ENCODE results near the gene CHMP6.

DNA sequence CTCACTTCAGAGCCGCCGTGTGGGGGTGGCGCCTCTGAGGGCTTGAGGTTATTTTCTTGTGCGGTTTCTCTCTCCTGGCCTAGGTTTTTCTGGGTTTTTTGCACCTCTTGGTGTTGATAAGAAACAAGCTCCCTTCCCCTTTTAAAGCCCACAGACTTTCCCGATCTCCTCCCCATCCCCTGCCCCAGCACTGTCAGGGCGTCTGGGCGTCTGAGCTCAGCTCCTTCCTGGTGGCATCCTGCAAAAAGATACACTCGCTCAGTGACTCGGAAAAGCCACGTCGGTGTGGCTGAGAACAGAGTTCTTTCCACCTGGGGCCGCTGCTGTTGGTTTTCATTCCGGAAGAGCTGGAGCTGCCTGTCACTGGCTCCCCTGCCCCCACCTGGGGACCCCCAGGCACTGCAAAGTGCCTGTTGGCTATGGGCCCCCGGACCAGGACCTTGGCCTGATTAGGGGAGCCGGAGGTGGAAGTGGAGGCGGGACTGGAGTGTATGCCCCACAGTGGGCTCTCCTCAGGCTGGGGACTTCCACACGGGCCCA lies 57.8 kb downstream of the CHMP6 start:
- TF ChIP-seq, protein P1, sequence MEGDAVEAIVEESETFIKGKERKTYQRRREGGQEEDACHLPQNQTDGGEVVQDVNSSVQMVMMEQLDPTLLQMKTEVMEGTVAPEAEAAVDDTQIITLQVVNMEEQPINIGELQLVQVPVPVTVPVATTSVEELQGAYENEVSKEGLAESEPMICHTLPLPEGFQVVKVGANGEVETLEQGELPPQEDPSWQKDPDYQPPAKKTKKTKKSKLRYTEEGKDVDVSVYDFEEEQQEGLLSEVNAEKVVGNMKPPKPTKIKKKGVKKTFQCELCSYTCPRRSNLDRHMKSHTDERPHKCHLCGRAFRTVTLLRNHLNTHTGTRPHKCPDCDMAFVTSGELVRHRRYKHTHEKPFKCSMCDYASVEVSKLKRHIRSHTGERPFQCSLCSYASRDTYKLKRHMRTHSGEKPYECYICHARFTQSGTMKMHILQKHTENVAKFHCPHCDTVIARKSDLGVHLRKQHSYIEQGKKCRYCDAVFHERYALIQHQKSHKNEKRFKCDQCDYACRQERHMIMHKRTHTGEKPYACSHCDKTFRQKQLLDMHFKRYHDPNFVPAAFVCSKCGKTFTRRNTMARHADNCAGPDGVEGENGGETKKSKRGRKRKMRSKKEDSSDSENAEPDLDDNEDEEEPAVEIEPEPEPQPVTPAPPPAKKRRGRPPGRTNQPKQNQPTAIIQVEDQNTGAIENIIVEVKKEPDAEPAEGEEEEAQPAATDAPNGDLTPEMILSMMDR (IDR thresholded peaks at IDR 0.05; ENCODE audit: low read depth, low read length, missing input control), result no peak
- TF ChIP-seq JUND (IDR thresholded peaks at IDR 0.05), result no peak

All from liver (tissue), 3 donors.